Measurements from ENCODE around the gene ETV7.
A peak's percentile ranks its signal among the peaks of the same experiment; 100 is the strongest.

- peak; percentile 48 to 87 (median 83) for TF ChIP-seq CTCF (IDR thresholded peaks at IDR 0.05)
- no peak for TF ChIP-seq POLR2A (IDR thresholded peaks at IDR 0.05)
- TF ChIP-seq POLR2AphosphoS5 (IDR thresholded peaks at IDR 0.05), result peak; percentile 55
Observed at GRCh38 chr6:36360241-36361054, 27.0 kb downstream of the ETV7 start.

All from prostate gland (tissue), 2 donors.